Upper lobe of left lung (tissue), 4 donors: ENCODE measurements around the gene TMEM94.

Experiments
- CTCF ChIP-seq, 6 experiments: fragments of 450-650 bp in 4 of 6; fragments of 200-600 bp in 2 of 6; sonication (generic) in 2 of 6; IDR thresholded peaks; one replicate each; pipeline ENCODE4 v1.5.1; 2016 to 2019; ENCODE audit warnings: antibody characterized with exemption in 6 of 6
- POLR2A ChIP-seq, 4 donors: fragments of 450-650 bp; IDR thresholded peaks; one replicate each; pipeline ENCODE4 v1.5.1; 2016 to 2017; ENCODE audit warnings: antibody characterized with exemption in 4 of 4, mild to moderate bottlenecking in 2 of 4
- POLR2AphosphoS5 ChIP-seq, 2 donors: sonication (generic); formaldehyde crosslinking; IDR thresholded peaks; one replicate each; pipeline ENCODE4 v1.5.1; 2017; ENCODE audit warnings: antibody characterized with exemption in 2 of 2

GRCh38 chr17:75498039-75498725 lies 41.7 kb downstream of the TMEM94 start:
- TF ChIP-seq POLR2A (IDR thresholded peaks at IDR 0.05) (no peak), CTCF (IDR thresholded peaks at IDR 0.05) (no peak), POLR2AphosphoS5 (IDR thresholded peaks at IDR 0.05) (no peak)
